GM23248 (cell line): Measurements from ENCODE around the gene SUPT16H.

Source experiments
- EZH2 ChIP-seq: fragments of 200-600 bp; sonication (generic); IDR thresholded peaks from 2 replicates; pipeline ENCODE4 v1.6.1; 2018; ENCODE audit warnings: antibody characterized with exemption, mild to moderate bottlenecking; ENCODE audit not compliant: insufficient read depth, poor library complexity, severe bottlenecking
- EZH2phosphoT487 ChIP-seq: fragments of 200-600 bp; sonication (generic); IDR thresholded peaks from 2 replicates; pipeline ENCODE4 v1.6.1; 2018; ENCODE audit warnings: antibody characterized with exemption, moderate library complexity, mild to moderate bottlenecking, low read depth; ENCODE audit not compliant: insufficient read depth

- TF ChIP-seq EZH2phosphoT487 (no peak), EZH2 (no peak)
Measured at GRCh38 chr14:21382886-21383847, 652 bp downstream of the SUPT16H start.
